Memory B cell (primary cell): ENCODE results near the gene TM9SF4.
"Not testable (repeated sequence)": the region's sequence is repeated elsewhere in the genome, so short reads cannot be mapped to it uniquely, and the experiment has no call there.

Experiments used
- ATAC-seq: fragments of 150-1000 bp; cut with Tn5 transposase; 2 replicates; pipeline ENCODE4 v1.10.0; 2021; ENCODE audit warnings: low read depth, mild to moderate bottlenecking, moderate library complexity
- DNase-seq, 2 donors: peaks; one replicate each; pipeline ENCODE4 v3.0.0; 2022; ENCODE audit warnings: low spot score in 2 of 2
- H3K27ac Mint-ChIP-seq: one replicate; pipeline ENCODE4 v1.8.0; 2022; ENCODE audit warnings: mild to moderate bottlenecking, moderate library complexity, mixed read lengths
- H3K27me3 Mint-ChIP-seq: one replicate; pipeline ENCODE4 v1.8.0; 2022; ENCODE audit warnings: mixed read lengths
- H3K36me3 Mint-ChIP-seq: one replicate; pipeline ENCODE4 v1.8.0; 2022; ENCODE audit warnings: mild to moderate bottlenecking, mixed read lengths
- H3K4me1 Mint-ChIP-seq: one replicate; pipeline ENCODE4 v1.8.0; 2022; ENCODE audit warnings: mixed read lengths
- H3K4me3 Mint-ChIP-seq: one replicate; pipeline ENCODE4 v1.8.0; 2022; ENCODE audit warnings: mild to moderate bottlenecking, moderate library complexity, mixed read lengths
- H3K9me3 Mint-ChIP-seq: one replicate; pipeline ENCODE4 v1.8.0; 2022; ENCODE audit warnings: mixed read lengths

TM9SF4 gene

GRCh38 chr20:32164984-32165735, 55.6 kb downstream of the TM9SF4 start:
- H3K36me3 Mint-ChIP-seq, result peaks cover 31% of the 10 kb centered on the region
- H3K27me3 Mint-ChIP-seq, result no peaks in the 10 kb centered on the region
- no peak overlapping the region for H3K4me3 Mint-ChIP-seq
- no peaks in the 10 kb centered on the region for H3K4me1 Mint-ChIP-seq
- no peak for ATAC-seq
- no peak overlapping the region for H3K27ac Mint-ChIP-seq
- no peaks in the 10 kb centered on the region for H3K9me3 Mint-ChIP-seq
- no peak for DNase-seq

GRCh38 chr20:32165836-32166545, 56.5 kb downstream of the TM9SF4 start:
- ATAC-seq (no peak), DNase-seq (no peak)
- no peak overlapping the region for H3K27ac Mint-ChIP-seq
- peaks cover 31% of the 10 kb centered on the region for H3K36me3 Mint-ChIP-seq
- H3K4me3 Mint-ChIP-seq, result no peak overlapping the region
- no peaks in the 10 kb centered on the region for H3K9me3 Mint-ChIP-seq
- no peaks in the 10 kb centered on the region for H3K4me1 Mint-ChIP-seq
- H3K27me3 Mint-ChIP-seq, result no peaks in the 10 kb centered on the region

DNA sequence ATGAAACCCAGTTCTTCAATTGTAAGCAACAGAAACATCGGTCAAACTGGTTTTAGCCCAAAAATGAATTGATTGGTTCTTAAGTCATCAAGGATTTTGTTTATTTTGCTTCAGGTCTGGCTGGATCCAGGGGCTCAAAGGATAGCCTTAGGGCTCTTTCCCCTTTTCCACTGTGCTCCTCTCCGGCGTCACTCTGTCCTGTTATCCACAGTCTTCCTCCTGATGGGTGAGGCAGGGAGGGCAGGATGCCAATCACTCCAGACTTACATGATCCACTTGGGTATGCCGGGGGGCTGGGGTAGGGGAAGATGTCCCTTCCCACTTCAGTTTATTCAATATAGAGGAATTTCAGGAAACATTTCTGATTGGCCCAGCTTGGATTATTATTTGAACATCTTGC, 58.0 kb downstream of the TM9SF4 start:
- Mint-ChIP-seq H3K27ac (no peak overlapping the region), H3K4me1 (no peaks in the 10 kb centered on the region), H3K9me3 (no peaks in the 10 kb centered on the region), H3K36me3 (peaks cover 19% of the 10 kb centered on the region), H3K27me3 (no peaks in the 10 kb centered on the region), H3K4me3 (no peak overlapping the region)
- no peak for ATAC-seq
- no peak for DNase-seq

- Mint-ChIP-seq H3K27ac (no peak overlapping the region), H3K4me1 (no peaks in the 10 kb centered on the region), H3K27me3 (no peaks in the 10 kb centered on the region), H3K36me3 (peaks cover 15% of the 10 kb centered on the region), H3K4me3 (no peak overlapping the region), H3K9me3 (no peaks in the 10 kb centered on the region)
- no peak for ATAC-seq
- no peak for DNase-seq
Measured at GRCh38 chr20:32168184-32168910, 58.8 kb downstream of the TM9SF4 start.

DNA sequence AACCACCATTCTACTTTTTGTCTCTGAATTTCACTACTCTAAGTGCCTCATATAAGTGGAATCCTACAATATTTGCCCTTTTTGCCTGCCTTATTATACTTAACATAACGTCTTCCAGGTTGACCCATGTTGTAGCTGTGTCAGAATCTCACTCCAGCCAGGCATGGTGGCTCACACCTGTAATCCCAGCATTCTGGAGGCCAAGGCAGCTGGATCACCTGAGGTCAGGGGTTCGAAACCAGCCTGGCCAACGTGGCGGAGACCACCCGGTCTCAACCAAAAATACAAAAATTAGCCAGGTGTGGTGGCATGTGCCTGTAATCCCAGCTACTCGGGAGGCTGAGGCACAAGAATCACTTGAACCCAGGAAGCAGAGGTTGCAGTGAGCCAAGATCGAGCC, 68.2 kb downstream of the TM9SF4 start:
- H3K9me3 Mint-ChIP-seq, result not testable (repeated sequence)

DNA sequence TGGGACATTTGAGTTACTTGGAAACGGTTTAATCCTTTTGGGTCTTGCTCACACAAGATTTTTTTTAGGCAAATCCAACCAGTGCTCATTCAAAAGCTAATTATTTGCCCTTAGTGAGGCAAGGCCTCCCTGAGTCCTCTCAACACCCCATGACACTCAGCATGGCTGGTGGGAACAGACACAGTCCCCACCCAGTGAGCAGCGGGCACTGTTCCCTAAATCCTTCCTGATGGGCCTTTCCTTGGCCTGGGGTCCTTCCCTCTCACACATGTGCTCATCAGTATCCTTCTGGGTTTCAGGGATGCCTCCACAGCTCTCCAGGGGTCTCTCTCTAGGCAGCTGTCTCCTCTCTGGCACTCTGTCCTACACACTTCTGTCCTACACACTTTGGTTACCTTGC, 70.0 kb downstream of the TM9SF4 start:
- ATAC-seq (no peak), DNase-seq (no peak)
- no peaks in the 10 kb centered on the region for H3K9me3 Mint-ChIP-seq
- H3K4me3 Mint-ChIP-seq, result no peak overlapping the region
- H3K27me3 Mint-ChIP-seq, result peaks cover 2% of the 10 kb centered on the region
- no peaks in the 10 kb centered on the region for H3K36me3 Mint-ChIP-seq
- peaks cover 2% of the 10 kb centered on the region for H3K4me1 Mint-ChIP-seq
- H3K27ac Mint-ChIP-seq, result no peak overlapping the region

More for the DNA sequence above, 68.2 kb downstream of the TM9SF4 start:
- DNase-seq, ATAC-seq, H3K4me3 Mint-ChIP-seq, H3K36me3 Mint-ChIP-seq, H3K27me3 Mint-ChIP-seq, H3K4me1 Mint-ChIP-seq, H3K27ac Mint-ChIP-seq: not testable (repeated sequence)

- ATAC-seq, result no peak
- Mint-ChIP-seq H3K4me1 (peaks cover 2% of the 10 kb centered on the region), H3K36me3 (no peaks in the 10 kb centered on the region), H3K27ac (no peak overlapping the region), H3K4me3 (no peak overlapping the region), H3K9me3 (no peaks in the 10 kb centered on the region), H3K27me3 (peaks cover 2% of the 10 kb centered on the region)
- DNase-seq, result no peak
Measured at GRCh38 chr20:32179934-32180333, 70.4 kb downstream of the TM9SF4 start.

DNA sequence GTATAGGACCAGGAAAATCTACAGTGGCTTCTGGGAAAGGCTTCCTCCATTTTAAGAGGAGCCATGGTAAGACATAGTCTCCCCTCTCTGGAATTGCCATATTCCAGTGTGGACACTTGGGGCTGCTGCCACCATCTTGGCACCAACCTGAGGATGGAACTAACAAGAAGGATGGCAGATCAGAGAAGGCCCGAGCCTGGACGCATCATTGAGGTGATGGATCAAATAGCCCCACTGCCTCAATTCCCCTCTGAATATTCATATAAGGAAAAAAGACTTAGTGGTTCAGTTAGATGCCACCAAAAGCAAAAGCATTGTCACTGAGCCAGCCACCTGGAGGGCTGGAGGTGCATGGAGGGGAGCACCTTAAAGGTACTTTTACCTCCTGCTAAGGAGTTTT, 72.1 kb downstream of the TM9SF4 start:
- Mint-ChIP-seq H3K4me1 (peaks cover 2% of the 10 kb centered on the region), H3K36me3 (no peaks in the 10 kb centered on the region), H3K9me3 (no peaks in the 10 kb centered on the region), H3K27ac (no peak overlapping the region), H3K4me3 (no peak overlapping the region), H3K27me3 (peaks cover 7% of the 10 kb centered on the region)
- ATAC-seq (no peak), DNase-seq (no peak)

DNA sequence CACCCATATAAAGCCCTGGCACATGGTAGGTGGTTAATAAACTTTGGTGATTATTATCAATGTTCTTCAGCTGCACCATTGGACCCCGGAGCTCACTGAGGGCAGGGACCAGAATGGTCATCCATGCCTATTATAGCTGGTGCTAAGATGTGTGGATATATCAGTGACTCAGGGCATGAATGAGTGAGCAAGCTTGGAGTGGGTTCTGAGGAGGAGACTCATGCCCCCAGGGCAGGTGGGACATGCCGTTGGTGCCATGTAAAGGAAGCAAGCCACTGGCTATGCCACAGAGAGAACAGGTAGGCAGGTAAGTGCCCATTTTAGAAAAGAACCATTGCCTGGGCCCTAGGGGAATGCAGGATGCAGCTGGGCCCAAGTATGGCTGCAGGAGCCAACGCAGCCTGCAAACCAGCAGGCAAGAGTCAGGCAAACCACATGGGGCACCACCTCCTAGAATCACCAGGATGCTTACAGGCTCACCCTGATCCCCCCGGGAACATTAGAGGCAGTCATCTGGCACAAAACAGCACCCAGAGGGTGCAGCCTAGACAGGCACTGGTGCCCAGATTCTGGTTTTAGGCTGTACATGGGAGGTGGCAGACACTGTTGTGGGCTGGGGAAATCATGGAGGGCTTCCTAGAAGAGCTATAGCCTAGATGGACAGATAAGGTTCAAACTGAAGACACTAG, 74.6 kb downstream of the TM9SF4 start:
- H3K4me3 Mint-ChIP-seq, result no peak overlapping the region
- H3K36me3 Mint-ChIP-seq, result no peaks in the 10 kb centered on the region
- DNase-seq, result no peak
- H3K27me3 Mint-ChIP-seq, result peaks cover 10% of the 10 kb centered on the region
- H3K4me1 Mint-ChIP-seq, result peaks cover 5% of the 10 kb centered on the region
- no peak overlapping the region for H3K27ac Mint-ChIP-seq
- ATAC-seq, result no peak
- no peaks in the 10 kb centered on the region for H3K9me3 Mint-ChIP-seq

- H3K27ac Mint-ChIP-seq, result no peak overlapping the region
- peaks cover 10% of the 10 kb centered on the region for H3K27me3 Mint-ChIP-seq
- H3K4me1 Mint-ChIP-seq, result peaks cover 5% of the 10 kb centered on the region
- H3K9me3 Mint-ChIP-seq, result no peaks in the 10 kb centered on the region
- H3K4me3 Mint-ChIP-seq, result no peak overlapping the region
- no peak for DNase-seq
- no peak for ATAC-seq
- no peaks in the 10 kb centered on the region for H3K36me3 Mint-ChIP-seq
Measured at GRCh38 chr20:32184961-32185603, 75.6 kb downstream of the TM9SF4 start.

DNA sequence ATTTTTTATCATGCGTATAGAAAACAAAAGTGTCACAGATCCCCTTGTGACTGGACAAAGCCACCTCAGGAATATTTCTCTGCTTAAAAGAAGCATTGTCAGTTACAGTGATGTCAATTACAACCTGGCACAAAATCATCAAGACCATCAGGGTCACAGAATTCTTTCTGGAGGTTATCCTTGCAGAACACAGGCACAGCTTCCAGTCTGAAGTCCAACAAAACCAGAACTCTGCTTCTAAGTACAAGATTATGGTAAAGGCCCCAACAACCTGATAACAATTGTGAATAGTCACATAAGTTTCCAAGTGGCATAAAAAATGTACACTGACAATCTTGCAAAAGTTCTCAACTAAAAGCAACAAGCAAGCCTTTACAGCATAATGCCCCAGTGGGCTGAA, 77.0 kb downstream of the TM9SF4 start:
- no peak overlapping the region for H3K4me3 Mint-ChIP-seq
- no peaks in the 10 kb centered on the region for H3K9me3 Mint-ChIP-seq
- no peak for DNase-seq
- no peak overlapping the region for H3K27ac Mint-ChIP-seq
- H3K27me3 Mint-ChIP-seq, result peaks cover 10% of the 10 kb centered on the region
- peaks cover 8% of the 10 kb centered on the region for H3K4me1 Mint-ChIP-seq
- H3K36me3 Mint-ChIP-seq, result no peaks in the 10 kb centered on the region
- ATAC-seq, result no peak

DNA sequence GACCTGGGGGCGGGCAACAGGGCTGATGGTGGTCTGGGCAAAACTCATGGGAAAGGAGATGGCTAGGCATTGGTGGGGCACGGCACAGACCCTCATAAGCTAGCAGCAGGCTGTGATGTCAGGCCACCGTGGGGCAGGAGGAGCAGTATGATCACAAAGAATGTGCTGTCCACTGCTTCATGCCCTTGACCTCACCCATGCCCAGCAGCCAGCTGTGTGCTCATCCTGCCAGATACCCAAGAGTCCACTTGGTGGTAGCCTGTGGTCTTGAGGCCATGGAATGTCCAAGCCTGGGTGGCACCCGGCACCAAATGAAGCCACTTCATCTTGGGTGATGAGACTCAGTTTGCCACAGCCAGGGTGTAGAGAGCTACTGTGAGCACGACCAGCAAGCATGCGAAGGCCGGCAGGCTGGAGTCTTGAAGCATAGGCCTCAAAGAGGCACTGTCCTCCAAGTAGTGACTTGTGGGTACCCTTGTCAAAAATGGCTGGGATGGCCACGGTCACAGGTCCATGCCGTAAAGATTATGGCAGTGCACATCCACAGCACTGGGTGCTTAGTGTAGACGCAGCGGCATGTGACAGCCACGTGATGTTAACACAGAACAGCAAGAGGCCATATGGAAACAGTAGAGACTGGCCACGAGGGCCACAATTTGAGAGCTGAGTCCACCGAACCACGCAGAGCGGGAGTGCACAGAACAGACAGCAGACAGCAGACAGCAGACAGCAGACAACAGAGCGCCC, 79.0 kb downstream of the TM9SF4 start:
- Mint-ChIP-seq H3K36me3 (peaks cover 2% of the 10 kb centered on the region), H3K27ac (no peak overlapping the region), H3K9me3 (no peaks in the 10 kb centered on the region), H3K27me3 (peaks cover 8% of the 10 kb centered on the region), H3K4me1 (peaks cover 8% of the 10 kb centered on the region), H3K4me3 (peak overlapping the region; percentile 53)
- DNase-seq (no peak), ATAC-seq (no peak)

GRCh38 chr20:32189123-32189410, 79.6 kb downstream of the TM9SF4 start:
- Mint-ChIP-seq H3K27me3 (peaks cover 8% of the 10 kb centered on the region), H3K4me3 (no peak overlapping the region), H3K36me3 (peaks cover 4% of the 10 kb centered on the region), H3K9me3 (no peaks in the 10 kb centered on the region), H3K4me1 (peaks cover 8% of the 10 kb centered on the region), H3K27ac (no peak overlapping the region)
- ATAC-seq, result no peak
- DNase-seq, result no peak
